Effector CD8-positive, alpha-beta T cell (primary cell): Measurements from ENCODE around the gene PEX11G.
"Not testable (repeated sequence)": the region's sequence is repeated elsewhere in the genome, so short reads cannot be mapped to it uniquely, and the experiment has no call there.

Experiments used
- DNase-seq: peaks from one replicate; lab custom pipeline; 2025; lab: John Stamatoyannopoulos, UW

The PEX11G gene

DNA sequence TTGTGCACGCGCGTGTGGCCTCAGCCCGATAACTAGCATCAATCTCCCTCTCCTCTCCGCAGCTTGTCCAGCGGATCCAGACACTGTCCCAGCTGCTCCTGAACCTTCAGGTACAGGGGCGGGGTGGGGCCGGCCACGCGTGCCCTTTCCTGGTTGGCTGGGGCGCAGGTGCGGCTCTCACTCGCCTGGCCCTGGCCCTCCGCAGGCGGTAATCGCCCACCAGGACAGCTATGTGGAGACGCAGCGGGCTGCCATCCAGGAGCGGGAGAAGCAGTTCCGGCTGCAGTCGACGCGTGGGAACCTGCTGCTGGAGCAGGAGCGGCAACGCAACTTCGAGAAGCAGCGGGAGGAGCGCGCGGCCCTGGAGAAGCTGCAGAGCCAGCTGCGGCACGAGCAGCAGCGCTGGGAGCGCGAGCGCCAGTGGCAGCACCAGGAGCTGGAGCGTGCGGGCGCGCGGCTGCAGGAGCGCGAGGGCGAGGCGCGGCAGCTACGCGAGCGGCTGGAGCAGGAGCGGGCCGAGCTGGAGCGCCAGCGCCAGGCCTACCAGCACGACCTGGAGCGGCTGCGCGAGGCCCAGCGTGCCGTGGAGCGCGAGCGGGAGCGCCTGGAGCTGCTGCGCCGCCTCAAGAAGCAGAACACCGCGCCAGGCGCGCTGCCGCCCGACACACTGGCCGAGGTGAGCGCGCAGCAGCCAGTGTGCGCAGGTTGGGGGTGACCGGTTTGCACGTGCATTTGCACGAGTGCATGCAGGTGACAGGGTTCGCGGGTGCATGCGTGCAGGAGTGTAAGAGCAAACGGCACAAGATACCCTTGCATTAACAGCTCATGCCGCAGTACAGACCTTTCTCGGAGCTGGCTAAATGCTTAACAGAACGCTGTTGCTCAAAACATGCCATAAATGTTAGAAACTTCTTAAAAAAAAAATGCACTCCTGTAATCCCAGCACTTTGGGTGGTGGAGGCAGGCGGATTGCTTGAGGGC lies 21.5 kb downstream of the PEX11G start:
- DNase-seq, result no peak

DNA sequence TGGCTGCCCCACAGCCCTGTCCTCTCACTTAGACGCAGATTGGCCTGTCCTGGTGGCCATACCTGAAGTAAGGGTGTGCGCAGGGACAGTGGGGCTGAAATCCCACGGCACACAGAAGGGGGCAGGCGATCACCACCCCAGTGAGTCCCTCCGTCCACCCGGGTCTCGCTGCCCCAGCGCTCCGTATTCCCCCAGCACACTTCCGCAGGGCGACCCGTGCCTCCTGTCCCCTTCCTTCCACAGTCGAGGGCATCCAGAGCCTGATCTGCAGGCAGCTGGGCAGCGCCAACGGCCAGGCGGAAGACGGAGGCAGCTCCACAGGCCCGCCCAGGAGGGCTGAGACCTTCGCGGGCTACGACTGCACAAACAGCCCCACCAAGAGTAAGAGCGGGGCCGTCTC lies 25.3 kb downstream of the PEX11G start:
- DNase-seq, result no peak

DNA sequence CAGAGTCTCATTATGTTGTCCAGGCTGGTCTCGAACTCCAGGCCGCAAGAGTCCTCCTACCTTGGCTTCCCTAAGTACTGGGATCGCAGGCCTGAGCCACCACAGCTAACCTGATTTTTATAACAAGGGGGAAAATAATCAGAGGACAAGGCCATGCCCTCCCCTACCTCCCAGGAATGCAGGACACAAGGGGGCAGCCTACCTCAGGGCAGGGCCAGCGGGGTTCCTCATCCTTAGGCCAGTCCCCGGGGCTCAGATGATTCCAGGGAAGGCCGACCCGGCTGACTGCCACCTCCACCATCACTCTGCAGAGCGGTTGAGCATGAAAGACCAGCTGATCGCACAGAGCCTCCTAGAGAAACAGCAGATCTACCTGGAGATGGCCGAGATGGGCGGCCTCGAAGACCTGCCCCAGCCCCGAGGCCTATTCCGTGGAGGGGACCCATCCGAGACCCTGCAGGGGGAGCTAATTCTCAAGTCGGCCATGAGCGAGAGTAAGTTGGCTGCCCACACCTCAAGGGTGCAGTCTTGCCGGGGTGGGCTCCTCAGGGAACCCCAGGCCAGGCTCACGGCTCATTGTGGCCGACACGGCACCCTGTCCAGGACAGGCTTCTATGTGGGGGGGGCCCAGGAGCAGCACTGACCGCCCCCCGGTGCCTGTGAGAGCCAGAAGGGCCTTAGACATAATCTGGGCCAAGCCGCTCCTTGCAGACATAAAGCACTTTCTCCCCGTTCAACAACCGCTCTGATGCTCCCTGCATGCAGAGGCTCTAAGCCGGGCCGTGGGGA lies 26.8 kb downstream of the PEX11G start:
- no peak for DNase-seq

DNA sequence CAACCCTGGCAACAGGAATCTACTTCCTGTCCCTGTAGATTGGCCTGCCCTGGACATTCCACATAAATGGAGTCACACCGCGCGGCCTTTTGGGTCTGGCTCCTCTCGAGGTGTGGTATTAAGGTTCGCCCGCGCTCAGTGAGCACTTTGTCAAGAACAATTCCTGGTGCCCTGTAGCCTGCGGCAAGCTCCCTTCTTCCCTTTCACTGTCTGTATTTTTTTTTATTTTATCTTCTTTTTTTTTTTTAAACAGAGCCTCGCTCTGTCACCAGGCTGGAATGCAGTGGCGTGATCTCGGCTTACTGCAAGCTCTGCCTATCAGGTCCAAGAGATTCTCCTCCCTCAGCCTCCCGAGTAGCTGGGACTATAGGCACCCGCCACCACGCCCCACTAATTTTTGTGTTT lies 28.3 kb downstream of the PEX11G start:
- DNase-seq, result no peak

DNA sequence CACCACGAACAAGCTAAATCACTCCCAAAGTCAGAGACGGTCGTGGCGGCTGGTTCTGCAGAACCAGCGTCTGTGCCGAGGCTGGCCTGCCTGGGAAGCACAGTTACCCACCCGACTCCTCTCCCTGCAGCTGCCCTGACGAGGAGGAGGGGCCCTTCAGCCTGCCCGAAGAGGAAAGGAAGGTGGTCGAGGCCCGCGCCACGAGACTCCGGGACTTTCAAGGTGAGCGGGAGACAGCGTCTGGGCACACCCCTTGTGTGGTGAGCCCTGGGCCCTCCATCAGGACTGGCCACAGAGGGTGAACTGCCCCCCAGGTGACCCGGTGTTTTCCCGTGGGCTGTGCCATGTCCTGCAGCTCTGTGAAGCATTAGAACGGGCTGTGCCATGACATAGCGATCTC lies 29.1 kb downstream of the PEX11G start:
- DNase-seq, result no peak

DNA sequence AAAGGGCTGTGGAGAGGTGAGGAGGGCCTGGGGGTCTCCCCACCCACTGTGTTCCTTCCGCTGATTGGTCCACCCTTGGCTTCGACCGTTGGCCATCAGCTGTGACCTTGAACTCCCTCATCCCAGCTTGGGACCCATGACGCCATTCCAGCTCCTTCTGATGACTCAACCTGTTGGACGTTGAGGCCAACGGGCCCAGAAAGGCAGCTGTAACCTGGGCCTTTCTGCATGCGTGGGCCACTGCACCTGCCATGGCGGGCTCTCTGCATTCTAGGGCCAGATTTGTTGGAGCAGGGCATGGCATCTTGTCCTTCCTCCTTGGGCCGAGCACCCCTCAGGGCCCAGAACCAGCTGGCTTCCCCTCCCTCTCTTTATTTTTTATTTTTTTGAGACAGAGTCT lies 30.2 kb downstream of the PEX11G start:
- DNase-seq, result no peak

DNA sequence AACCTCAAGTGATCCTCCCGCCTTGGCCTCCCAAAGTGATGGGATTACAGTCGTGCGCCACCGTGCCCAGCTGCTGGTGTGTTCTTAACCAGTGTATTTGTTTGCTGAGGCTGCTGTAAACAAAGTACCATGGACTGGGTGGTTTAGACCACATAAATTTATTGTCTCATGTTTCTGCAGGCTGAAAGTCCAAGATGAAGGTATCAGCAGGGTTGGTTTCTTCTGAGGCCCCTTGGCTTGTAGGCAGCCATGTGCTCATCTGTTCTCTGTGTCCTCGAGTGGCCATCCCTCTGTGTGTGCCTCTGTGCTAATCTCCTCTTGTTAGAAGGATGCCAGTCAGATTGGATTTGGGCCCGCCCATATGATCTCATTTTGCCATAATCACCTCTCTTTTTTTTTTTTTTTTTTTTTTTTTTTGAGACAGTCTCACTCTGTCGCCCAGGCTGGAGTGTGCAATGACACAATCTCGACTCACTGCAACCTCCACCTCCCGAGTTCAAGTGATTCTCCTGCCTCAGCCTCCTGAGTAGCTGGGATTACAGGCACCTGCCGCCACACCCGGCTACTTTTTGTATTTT lies 31.8 kb downstream of the PEX11G start:
- DNase-seq, result no peak

DNA sequence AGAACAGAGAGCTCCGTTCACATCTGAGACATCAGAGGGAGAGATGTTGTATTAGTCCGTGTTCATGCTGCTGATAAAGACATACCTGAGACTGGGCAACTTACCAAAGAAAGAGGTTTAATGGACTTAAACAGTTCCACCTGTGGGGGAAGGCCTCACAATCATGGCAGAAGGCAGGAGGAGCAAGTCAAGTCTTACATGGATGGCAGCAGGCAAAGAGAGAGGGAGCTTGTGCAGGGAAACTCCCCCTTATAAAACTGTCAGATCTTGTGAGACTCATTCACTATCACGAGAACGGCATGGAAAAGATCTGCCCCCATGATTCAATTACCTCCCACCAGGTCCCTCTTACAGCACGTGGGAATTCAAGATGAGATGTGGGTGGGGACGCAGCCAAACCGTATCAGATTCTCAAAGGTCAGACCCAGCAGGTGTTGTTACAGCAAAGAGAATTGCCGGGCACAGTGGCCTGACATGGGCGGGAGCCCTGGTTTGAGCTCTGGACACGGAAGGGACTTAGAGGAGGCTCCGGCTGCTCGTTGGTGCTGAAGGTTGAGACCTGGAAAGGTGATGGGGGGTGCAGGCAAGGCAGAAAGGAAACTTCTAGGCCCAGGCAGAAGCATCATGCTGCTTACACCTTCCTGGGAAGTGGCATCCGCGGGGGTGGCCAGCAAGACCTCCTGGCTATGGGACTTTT lies 33.1 kb downstream of the PEX11G start:
- DNase-seq, result no peak

DNA sequence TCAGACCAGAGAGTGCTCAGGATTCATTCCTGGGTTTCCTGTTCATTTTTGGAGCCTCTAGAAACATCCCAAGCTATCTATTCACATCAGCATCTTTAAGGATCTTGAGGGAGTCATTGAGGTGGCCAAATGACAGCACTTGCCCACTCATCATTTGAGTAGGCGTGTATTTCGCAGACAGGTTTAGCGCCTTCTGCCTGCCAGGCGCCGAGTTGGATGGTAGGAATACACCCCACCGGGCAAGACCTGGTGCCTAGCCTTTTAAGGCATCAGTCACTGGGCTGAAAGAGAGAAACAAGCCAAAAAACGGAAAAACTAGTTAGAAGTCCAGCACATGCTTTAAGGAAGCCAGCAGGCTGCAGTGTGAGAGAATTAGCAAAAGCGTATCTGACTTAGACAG lies 33.8 kb downstream of the PEX11G start:
- DNase-seq, result no peak

DNA sequence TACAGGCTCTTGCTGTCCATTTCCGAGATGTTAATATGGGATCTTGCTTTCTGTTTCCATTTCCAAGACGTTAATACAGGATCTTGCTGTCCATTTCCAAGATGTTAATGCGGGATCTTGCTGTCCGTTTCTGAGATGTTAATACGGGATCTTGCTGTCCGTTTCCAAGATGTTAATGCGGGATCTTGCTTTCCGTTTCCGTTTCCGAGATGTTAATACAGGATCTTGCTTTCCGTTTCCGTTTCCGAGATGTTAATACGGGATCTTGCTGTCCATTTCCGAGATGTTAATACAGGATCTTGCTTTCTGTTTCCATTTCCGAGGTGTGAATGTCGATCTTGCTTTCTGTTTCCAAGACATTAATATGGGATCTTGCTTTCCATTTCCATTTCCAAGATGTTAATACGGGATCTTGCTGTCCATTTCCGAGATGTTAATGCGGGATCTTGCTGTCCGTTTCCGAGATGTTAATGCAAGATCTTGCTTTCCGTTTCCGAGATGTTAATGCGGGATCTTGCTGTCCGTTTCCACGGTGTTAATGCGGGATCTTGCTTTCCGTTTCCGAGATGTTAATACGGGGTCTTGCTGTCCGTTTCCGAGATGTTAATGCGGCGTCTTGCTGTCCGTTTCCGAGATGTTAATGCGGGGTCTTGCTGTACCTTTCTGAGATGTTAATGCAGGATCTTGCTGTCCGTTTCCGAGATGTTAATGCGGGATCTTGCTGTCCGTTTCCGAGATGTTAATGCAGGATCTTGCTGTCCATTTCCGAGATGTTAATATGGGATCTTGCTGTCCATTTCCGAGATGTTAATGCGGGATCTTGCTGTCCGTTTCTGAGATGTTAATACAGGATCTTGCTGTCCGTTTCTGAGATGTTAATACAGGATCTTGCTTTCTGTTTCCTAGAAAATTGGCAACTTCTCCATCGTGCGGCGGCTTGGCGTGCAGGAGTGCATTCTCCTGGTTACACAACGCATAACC lies 38.3 kb downstream of the PEX11G start:
- no peak for DNase-seq

DNA sequence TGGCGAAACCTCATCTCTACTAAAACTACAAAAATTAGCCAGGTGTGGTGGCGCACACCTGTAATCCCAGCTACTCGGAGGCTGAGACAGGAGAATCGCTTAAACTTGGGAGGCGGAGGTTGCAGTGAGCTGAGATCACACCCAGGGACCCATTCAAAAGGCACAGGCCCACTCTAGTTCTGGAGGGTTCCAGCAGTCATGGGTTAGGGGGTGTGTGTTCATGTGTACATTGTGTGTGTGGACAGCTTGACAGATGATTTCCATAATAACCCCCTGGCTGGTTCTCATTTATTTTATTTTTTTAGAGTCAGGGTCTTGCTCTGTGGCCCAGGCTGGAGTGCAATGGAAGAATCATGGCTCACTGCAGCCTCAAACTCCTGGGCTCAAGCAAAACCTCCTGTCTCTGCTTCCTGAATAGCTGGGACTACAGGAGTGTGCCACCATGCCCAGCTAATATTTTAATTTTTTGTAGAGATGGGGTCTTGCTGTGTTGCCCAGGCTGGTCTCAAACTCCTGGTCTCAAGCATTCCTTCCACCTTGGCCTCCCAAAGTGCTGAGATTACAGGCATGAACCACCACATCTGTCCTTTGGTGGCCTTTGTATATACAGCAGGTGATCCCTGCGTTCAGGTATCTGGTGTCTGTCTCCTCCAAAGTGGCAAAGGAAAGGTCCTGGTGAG lies 39.3 kb downstream of the PEX11G start:
- not testable (repeated sequence) for DNase-seq

DNA sequence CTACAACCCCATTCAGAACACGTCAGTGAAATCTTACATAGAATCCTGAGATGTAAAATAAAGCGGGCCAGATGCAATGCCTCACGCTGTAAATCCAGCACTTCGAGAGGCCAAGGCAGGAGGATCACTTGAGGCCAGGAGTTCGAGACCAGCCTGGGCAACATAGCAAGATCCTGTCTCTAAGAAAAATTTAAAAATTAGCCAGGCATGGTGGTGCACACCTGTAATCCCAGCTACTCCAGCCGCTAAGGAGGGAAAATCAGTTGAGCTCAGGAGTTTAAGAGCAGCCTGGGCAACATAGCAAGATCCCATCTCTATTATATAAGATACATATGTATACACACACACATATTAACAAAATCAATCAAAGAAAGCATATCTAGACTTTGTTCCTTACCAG lies 41.2 kb downstream of the PEX11G start:
- no peak for DNase-seq

DNA sequence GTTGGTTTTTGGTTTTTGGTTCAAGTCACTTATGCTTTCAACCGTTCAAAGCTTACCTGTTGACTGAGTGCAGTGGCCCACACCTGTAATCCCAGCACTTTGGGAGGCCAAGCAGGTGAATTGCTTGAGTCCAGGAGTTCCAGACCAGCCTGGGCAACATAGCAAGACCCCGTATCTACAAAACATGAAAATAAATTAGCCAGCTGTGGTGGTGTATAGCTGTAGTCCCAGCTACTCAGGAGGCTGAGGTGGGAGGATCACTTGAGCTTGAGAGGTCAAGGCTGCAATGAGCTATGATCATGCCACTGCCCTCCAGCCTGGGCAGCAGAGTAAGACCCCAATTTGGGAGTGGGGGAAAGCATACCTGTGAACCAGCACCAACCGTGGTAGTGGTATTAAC lies 43.7 kb downstream of the PEX11G start:
- DNase-seq, result no peak

DNA sequence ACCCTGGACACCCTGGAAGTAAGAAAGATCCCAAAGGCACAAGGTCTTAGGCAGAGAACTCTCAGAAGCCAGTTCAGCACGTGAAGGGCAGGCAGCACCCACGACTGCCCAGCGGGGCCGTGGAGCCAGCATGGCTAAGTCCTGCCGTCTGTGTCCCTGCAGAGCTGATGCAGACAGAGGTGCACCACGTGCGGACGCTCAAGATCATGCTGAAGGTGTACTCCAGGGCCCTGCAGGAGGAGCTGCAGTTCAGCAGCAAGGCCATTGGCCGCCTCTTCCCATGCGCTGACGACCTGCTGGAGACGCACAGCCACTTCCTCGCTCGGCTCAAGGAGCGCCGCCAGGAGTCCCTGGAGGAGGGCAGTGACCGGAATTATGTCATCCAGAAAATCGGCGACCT lies 44.8 kb downstream of the PEX11G start:
- DNase-seq, result no peak

DNA sequence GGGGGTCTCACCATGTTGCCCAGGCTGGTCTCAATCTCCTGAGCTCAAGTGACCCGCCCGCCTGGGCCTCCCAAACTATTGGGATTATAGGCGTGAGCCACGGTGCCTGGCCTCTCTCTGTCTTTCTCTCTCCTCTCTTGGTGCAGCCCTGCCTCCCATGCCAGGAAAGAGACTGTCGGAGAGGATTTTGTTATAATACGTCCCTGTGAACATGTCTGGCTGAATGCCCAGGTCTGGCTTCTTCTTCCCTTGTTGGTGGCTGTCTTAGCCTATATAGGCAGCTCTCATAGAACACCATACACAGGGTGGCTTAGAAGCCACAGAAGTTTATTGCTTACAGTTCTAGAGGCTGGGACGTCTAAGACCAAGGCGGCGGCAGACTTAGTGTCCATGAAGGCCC lies 46.4 kb downstream of the PEX11G start:
- DNase-seq, result no peak

DNA sequence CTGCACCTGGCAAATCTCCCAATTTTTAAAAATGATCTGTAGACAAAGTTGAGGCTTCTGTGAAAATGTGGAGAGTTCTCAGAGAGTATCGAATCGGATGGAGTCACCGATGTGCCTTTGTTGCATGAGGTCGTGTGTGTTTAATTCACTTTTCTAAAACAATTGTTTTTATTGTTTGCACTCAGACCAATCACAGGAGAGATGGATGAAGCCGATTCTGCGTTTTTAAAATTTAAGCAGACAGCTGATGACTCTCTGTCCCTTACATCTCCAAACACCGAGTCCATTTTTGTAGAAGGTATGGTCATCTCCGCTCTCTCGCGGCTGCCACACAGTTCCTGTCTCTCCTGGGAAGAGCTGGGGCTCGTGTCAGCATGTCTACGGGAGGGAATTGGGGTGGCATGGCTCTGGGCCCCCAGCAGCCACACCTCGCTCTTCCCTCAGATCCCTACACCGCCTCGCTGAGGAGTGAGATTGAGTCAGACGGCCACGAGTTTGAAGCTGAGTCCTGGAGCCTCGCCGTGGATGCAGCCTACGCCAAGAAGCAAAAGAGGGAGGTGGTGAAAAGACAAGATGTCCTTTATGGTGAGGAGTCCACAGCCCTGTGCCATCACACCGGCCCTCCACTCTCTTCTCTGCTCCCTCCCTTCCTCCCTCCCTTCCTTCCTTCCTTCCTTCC lies 47.2 kb downstream of the PEX11G start:
- DNase-seq, result no peak

DNA sequence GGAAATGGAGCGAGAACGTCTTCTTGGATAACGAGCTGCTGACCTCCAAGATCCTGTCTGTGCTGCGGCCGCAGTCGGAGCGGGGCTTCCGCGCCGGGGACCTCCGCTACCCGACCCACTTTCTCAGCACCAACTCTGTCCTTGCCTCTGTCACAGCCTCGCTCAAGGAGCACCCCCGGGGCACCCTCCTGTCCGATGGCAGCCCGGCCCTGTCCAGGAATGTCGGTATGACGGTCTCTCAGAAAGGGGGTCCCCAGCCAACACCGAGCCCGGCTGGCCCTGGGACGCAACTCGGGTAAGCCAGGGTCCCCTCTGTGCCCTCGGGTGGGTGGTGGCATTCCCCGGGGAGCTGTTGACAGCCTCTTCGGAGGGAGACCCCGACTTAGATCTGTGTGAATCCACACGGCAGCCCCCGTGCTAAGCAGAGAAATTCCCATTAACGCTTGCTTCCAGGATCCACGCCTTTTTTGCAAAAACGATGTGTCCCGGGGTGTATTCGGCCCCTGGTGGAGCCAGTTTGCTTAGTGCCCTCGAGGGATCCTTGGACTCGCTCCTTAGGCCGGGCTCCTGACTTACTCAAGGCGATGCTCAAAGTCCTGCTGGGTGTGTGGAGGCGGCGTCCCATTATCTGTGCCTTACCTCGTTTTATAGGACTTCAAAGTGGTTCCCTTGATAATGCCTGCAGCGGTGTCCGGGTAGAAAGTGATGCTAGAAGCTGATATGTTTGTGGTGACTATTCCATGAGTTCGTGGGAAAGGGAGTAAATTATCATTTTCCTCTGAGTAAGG lies 48.5 kb downstream of the PEX11G start:
- DNase-seq, result no peak

DNA sequence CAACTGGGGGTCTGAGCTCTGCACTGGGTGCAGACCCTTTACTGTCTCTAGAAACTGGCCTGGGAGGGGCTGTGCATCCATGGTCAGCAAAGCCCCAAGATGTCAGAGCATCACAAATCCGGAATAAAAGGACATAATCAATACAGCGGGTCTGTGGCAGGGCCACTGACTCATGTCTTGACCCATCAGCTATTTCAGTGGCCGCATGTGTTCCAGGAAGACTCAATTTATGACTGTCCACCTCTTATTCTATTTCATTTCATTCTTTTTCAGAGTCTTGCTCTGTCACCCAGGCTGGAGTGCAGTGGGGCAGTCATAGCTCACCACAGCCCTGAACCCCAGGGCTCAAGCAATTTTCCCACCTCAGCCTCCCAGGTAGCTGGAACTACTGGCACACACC lies 53.2 kb downstream of the PEX11G start:
- no peak for DNase-seq

DNA sequence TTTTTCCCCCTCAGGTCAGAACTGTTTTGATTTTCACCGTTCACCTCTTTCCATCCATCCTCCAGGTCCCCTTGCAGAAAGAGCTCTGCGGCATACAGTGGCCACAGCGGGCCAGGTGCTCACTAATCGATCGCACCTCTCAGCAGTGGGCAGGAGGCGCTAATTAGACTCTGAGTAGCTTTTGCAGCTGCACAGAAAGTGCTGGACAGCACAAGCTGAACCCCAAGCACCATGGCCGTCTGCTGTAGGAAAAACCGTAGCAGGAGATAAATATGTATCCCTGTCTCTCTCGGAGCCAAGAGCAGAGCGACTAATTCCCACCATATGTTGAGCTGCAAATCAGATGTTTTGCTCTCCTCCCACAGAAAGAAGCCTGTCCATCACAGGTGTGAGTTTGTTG lies 54.4 kb downstream of the PEX11G start:
- DNase-seq, result no peak
